GM19240 (cell line): ENCODE measurements around the gene TMIE.

Experiments
- DNase-seq: peaks from one replicate; pipeline ENCODE4 v3.0.0; 2011; ENCODE audit warnings: low spot score; ENCODE audit not compliant: insufficient read length

The TMIE gene

GRCh38 chr3:46701181-46701939 lies at the start of gene TMIE:
TSS of gene TMIE (plus strand) at chr3:46701392. CDS start at chr3:46701488, 96 bp downstream.
- DNase-seq = no peak

- DNase-seq = no peak
Measured at GRCh38 chr3:46655271-46655670, 45.9 kb upstream of the TMIE start.

GRCh38 chr3:46656778-46657556 lies 44.2 kb upstream of the TMIE start:
- no peak for DNase-seq

- no peak for DNase-seq
Measured at GRCh38 chr3:46659285-46659684, 41.9 kb upstream of the TMIE start.

GRCh38 chr3:46660003-46660402 lies 41.2 kb upstream of the TMIE start:
- DNase-seq = no peak

- DNase-seq = no peak
Measured at GRCh38 chr3:46660543-46661523, 40.4 kb upstream of the TMIE start.

GRCh38 chr3:46661776-46662766 lies 39.1 kb upstream of the TMIE start:
- no peak for DNase-seq

GRCh38 chr3:46662771-46663551 lies 38.2 kb upstream of the TMIE start:
- no peak for DNase-seq

- no peak for DNase-seq
Measured at GRCh38 chr3:46663591-46664135, 37.5 kb upstream of the TMIE start.

GRCh38 chr3:46664188-46664970 lies 36.8 kb upstream of the TMIE start:
- no peak for DNase-seq

- DNase-seq = no peak
Measured at GRCh38 chr3:46664971-46665762, 36.0 kb upstream of the TMIE start.

- DNase-seq = no peak
Measured at GRCh38 chr3:46665763-46666452, 35.3 kb upstream of the TMIE start.

GRCh38 chr3:46666453-46666845 lies 34.7 kb upstream of the TMIE start:
- peak; percentile 0 for DNase-seq

GRCh38 chr3:46667061-46667621 lies 34.1 kb upstream of the TMIE start:
- no peak for DNase-seq

GRCh38 chr3:46667657-46668056 lies 33.5 kb upstream of the TMIE start:
- DNase-seq = no peak

GRCh38 chr3:46668116-46668515 lies 33.1 kb upstream of the TMIE start:
- DNase-seq = no peak

- DNase-seq = no peak
Measured at GRCh38 chr3:46668591-46668990, 32.6 kb upstream of the TMIE start.
